ENCODE measurements around the gene UGT3A1. TPM values are rescaled to one million over a fixed set of nuclear protein-coding genes. Genes with fewer than 3 reads are reported as not detected.

The UGT3A1 gene
- total RNA-seq, 1 donor from 2014 or later = 8.8 TPM

- peaks cover 11% of the 10 kb centered on the region for H3K4me1 Mint-ChIP-seq
- no peaks in the 10 kb centered on the region for H3K9me3 ChIP-seq (ENCODE audit: low read depth)
- no peak overlapping the region for H3K4me2 ChIP-seq
Observed at GRCh38 chr5:35902046-35902672, 89.0 kb downstream of the UGT3A1 start.

More at GRCh38 chr5:35902046-35902672, 89.0 kb downstream of the UGT3A1 start:
- peaks cover 8% of the 10 kb centered on the region for H3K9me3 Mint-ChIP-seq
- Histone ChIP-seq H3K4me1 (no peaks in the 10 kb centered on the region), H2AFZ (replicated peaks) (no peak overlapping the region), H3K27ac (no peak overlapping the region), H3K27me3 (no peaks in the 10 kb centered on the region), H3K9ac (no peak overlapping the region), H3K4me3 (no peak overlapping the region), H3F3A (ENCODE audit: low read depth) (no peaks in the 10 kb centered on the region), H3K36me3 (no peaks in the 10 kb centered on the region), H4K20me1 (ENCODE audit: low read depth) (no peaks in the 10 kb centered on the region), H3K79me2 (ENCODE audit: low read depth) (no peaks in the 10 kb centered on the region)
- H3K27me3 Mint-ChIP-seq (ENCODE audit: insufficient read depth, low read depth) = no peaks in the 10 kb centered on the region
- H3K27ac Mint-ChIP-seq = no peak overlapping the region
- no peak for DNase-seq (ENCODE audit: low spot score)
- no peaks in the 10 kb centered on the region for H3K36me3 Mint-ChIP-seq
- no peak overlapping the region for H3K4me3 Mint-ChIP-seq
- no peak for TF ChIP-seq CTCF (IDR thresholded peaks at IDR 0.05)
- TF ChIP-seq EZH2phosphoT487 (IDR thresholded peaks at IDR 0.05) = no peak
- no peak for TF ChIP-seq EZH2 (IDR thresholded peaks at IDR 0.05)

Other genes starting within 250 kb of the UGT3A1 start
- not detected in 2 replicates for gene IL7R, start 134.5 kb downstream of the UGT3A1 start, total RNA-seq (ENCODE audit: low replicate concordance)
- 0.15 TPM in 1 of 2 replicates, not detected in the other for gene CAPSL, start 52.8 kb downstream of the UGT3A1 start, total RNA-seq (ENCODE audit: low replicate concordance)
- 8.8 and 10.8 TPM in 2 replicates for gene UGT3A2, start 75.5 kb upstream of the UGT3A1 start, total RNA-seq (ENCODE audit: low replicate concordance)
- gene LMBRD2, start 160.5 kb upstream of the UGT3A1 start, total RNA-seq (ENCODE audit: low replicate concordance) = 7.8 and 11.8 TPM in 2 replicates
- gene SKP2, start 160.7 kb upstream of the UGT3A1 start, total RNA-seq (ENCODE audit: low replicate concordance) = 93.4 and 99.5 TPM in 2 replicates